ENCODE data around the gene PGP. TPM values are rescaled to one million over a fixed set of nuclear protein-coding genes. Genes with fewer than 3 reads are reported as not detected.
A peak's percentile ranks its signal among the peaks of the same experiment; 100 is the strongest.

The PGP gene
- total RNA-seq, 1 experiment from 2014 or later: 45.0 TPM

- H3K9me3 Mint-ChIP-seq (ENCODE audit: low read depth, unreplicated experiment): no peaks in the 10 kb centered on the region
- peaks cover 85% of the 10 kb centered on the region for H3K27me3 Mint-ChIP-seq (ENCODE audit: unreplicated experiment)
- peaks cover 20% of the 10 kb centered on the region for H3K36me3 Mint-ChIP-seq (ENCODE audit: insufficient read depth, unreplicated experiment)
- peak overlapping the region; percentile 58 for H3K4me3 Mint-ChIP-seq (ENCODE audit: low read depth, unreplicated experiment)
- H3K4me1 Mint-ChIP-seq (ENCODE audit: low read depth, unreplicated experiment): peaks cover 10% of the 10 kb centered on the region
- no peak overlapping the region for H3K27ac Mint-ChIP-seq (ENCODE audit: unreplicated experiment)
- peak; percentile 76 for TF ChIP-seq CTCF (IDR thresholded peaks at IDR 0.05; ENCODE audit: unreplicated experiment)
- BruUV-seq (replicated peaks): no TSS peak
- CTCF ChIA-PET: interaction anchor here (0.8 to 2.4 kb wide), 11 partner anchors 8 to 470 kb away, joined by 3 to 27 read pairs (median 4); partner anchors contain the start of genes ECI1, PGP and TRAF7
- peak; percentile 77 for DNase-seq
- intact Hi-C loops (cut with micrococcal nuclease; ENCODE audit: unreplicated experiment): no loop called here
These were observed 19.8 kb downstream of the PGP start for GRCh38 chr16:2194852-2195321.

- Mint-ChIP-seq H3K9me3 (ENCODE audit: low read depth, unreplicated experiment) (no peaks in the 10 kb centered on the region), H3K27me3 (ENCODE audit: unreplicated experiment) (peaks cover 80% of the 10 kb centered on the region), H3K4me3 (ENCODE audit: low read depth, unreplicated experiment) (no peak overlapping the region), H3K4me1 (ENCODE audit: low read depth, unreplicated experiment) (peaks cover 10% of the 10 kb centered on the region), H3K27ac (ENCODE audit: unreplicated experiment) (no peak overlapping the region), H3K36me3 (ENCODE audit: insufficient read depth, unreplicated experiment) (peaks cover 20% of the 10 kb centered on the region)
- intact Hi-C loops (cut with micrococcal nuclease; ENCODE audit: unreplicated experiment): no loop called here
- BruUV-seq (replicated peaks): no TSS peak
- no peak for TF ChIP-seq CTCF (IDR thresholded peaks at IDR 0.05; ENCODE audit: unreplicated experiment)
- peak; percentile 57 for DNase-seq
- CTCF ChIA-PET: interaction anchor here (0.6 to 2.4 kb wide), 12 partner anchors 9 to 470 kb away, joined by 3 to 27 read pairs (median 4); partner anchors contain the start of genes ECI1, PGP and TRAF7
These were observed 20.3 kb downstream of the PGP start for GRCh38 chr16:2194166-2194834.

- BruUV-seq (replicated peaks): no TSS peak
- intact Hi-C loops (cut with micrococcal nuclease; ENCODE audit: unreplicated experiment): no loop called here
- H3K4me1 Mint-ChIP-seq (ENCODE audit: low read depth, unreplicated experiment): peaks cover 10% of the 10 kb centered on the region
- CTCF ChIA-PET: no interaction called here
- H3K4me3 Mint-ChIP-seq (ENCODE audit: low read depth, unreplicated experiment): no peak overlapping the region
- no peaks in the 10 kb centered on the region for H3K9me3 Mint-ChIP-seq (ENCODE audit: low read depth, unreplicated experiment)
- H3K27me3 Mint-ChIP-seq (ENCODE audit: unreplicated experiment): peaks cover 55% of the 10 kb centered on the region
- no peak for TF ChIP-seq CTCF (IDR thresholded peaks at IDR 0.05; ENCODE audit: unreplicated experiment)
- H3K27ac Mint-ChIP-seq (ENCODE audit: unreplicated experiment): no peak overlapping the region
- no peak for DNase-seq
- peaks cover 15% of the 10 kb centered on the region for H3K36me3 Mint-ChIP-seq (ENCODE audit: insufficient read depth, unreplicated experiment)
These were observed 23.3 kb downstream of the PGP start for GRCh38 chr16:2191446-2191706.

- Mint-ChIP-seq H3K4me1 (ENCODE audit: low read depth, unreplicated experiment) (peaks cover 10% of the 10 kb centered on the region), H3K36me3 (ENCODE audit: insufficient read depth, unreplicated experiment) (peaks cover 19% of the 10 kb centered on the region), H3K9me3 (ENCODE audit: low read depth, unreplicated experiment) (no peaks in the 10 kb centered on the region), H3K4me3 (ENCODE audit: low read depth, unreplicated experiment) (no peak overlapping the region), H3K27ac (ENCODE audit: unreplicated experiment) (no peak overlapping the region), H3K27me3 (ENCODE audit: unreplicated experiment) (peaks cover 55% of the 10 kb centered on the region)
- TF ChIP-seq CTCF (IDR thresholded peaks at IDR 0.05; ENCODE audit: unreplicated experiment): no peak
- intact Hi-C loops (cut with micrococcal nuclease; ENCODE audit: unreplicated experiment): no loop called here
- CTCF ChIA-PET: interaction anchor here (0.8 kb wide), 1 partner anchor 168 kb away, joined by 3 read pairs; no protein-coding TSS in a partner anchor
- no TSS peak for BruUV-seq (replicated peaks)
- no peak for DNase-seq
These were observed 23.8 kb downstream of the PGP start for GRCh38 chr16:2190659-2191445.

All from Calu3 (cell line).